ENCODE results near the gene LRBA.

DNA sequence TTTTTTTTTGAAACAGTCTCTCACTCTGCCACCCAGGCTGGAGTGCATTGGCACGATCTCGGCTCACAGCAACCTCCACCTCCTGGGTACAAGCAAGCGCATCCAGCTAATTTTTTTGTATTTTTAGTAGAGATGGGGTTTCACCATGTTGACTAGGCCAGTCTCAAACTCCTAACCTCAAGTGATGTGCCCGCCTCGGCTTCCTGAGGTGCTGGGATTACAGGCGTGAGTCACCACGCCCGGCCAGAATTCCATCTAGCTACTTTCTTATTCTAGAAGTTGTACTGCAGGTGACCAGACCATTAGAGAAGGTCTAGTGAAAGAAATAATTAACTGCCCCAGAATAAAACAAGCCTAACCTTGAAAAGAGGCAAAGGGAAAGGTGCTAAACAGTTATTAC, 2.3 kb downstream of the LRBA start:
- no peak for TF ChIP-seq POLR2A (IDR thresholded peaks at IDR 0.05; ENCODE audit: low read depth, low read length)
- TF ChIP-seq TAF1 (IDR thresholded peaks at IDR 0.05; ENCODE audit: borderline replicate concordance, low read depth, low read length), result no peak
- TF ChIP-seq POLR2AphosphoS5 (IDR thresholded peaks at IDR 0.05; ENCODE audit: low read depth, low read length), result no peak

Measured in GM12892 (cell line).